Stimulated activated memory B cell treated with anti-CD40 and anti-IgM and Interleukin-4, amounts not matched to agents 10 μg/mL and 1 μg/mL and 100 μg/mL, for 72 hours (primary cell): ENCODE measurements around the gene MAGEA9B.
A peak's percentile ranks its signal among the peaks of the same experiment; 100 is the strongest.
"Not testable (repeated sequence)": the region's sequence is repeated elsewhere in the genome, so short reads cannot be mapped to it uniquely, and the experiment has no call there.

Experiments used
- ATAC-seq: fragments of 150-1000 bp; cut with Tn5 transposase; 2 replicates; pipeline ENCODE4 v1.10.0; 2021
- H3K27ac Mint-ChIP-seq: one replicate; pipeline ENCODE4 v1.8.0; 2022; ENCODE audit warnings: mild to moderate bottlenecking, mixed read lengths
- H3K27me3 Mint-ChIP-seq: one replicate; pipeline ENCODE4 v1.8.0; 2022; ENCODE audit warnings: mixed read lengths
- H3K36me3 Mint-ChIP-seq: one replicate; pipeline ENCODE4 v1.8.0; 2022; ENCODE audit warnings: mixed read lengths
- H3K4me1 Mint-ChIP-seq: one replicate; pipeline ENCODE4 v1.8.0; 2022; ENCODE audit warnings: mixed read lengths
- H3K4me3 Mint-ChIP-seq: one replicate; pipeline ENCODE4 v1.8.0; 2022; ENCODE audit warnings: mild to moderate bottlenecking, moderate library complexity, mixed read lengths
- H3K9me3 Mint-ChIP-seq: one replicate; pipeline ENCODE4 v1.8.0; 2022; ENCODE audit warnings: mixed read lengths

The MAGEA9B gene

GRCh38 chrX:149549701-149550100 lies 37.6 kb downstream of the MAGEA9B start, which contains the start of gene HSFX3:
Gene HSFX3 (minus strand): TSS chrX:149549924. CDS start chrX:149549852, 72 bp downstream.
- H3K9me3 Mint-ChIP-seq, H3K27me3 Mint-ChIP-seq, H3K36me3 Mint-ChIP-seq, H3K4me3 Mint-ChIP-seq, H3K27ac Mint-ChIP-seq, H3K4me1 Mint-ChIP-seq, ATAC-seq: not testable (repeated sequence)

- not testable (repeated sequence) for H3K9me3 Mint-ChIP-seq, H3K4me1 Mint-ChIP-seq, H3K4me3 Mint-ChIP-seq, H3K27me3 Mint-ChIP-seq, ATAC-seq, H3K27ac Mint-ChIP-seq
- H3K36me3 Mint-ChIP-seq = peaks cover 14% of the 10 kb centered on the region
These were observed 39.5 kb downstream of the MAGEA9B start for GRCh38 chrX:149547782-149548181.

DNA sequence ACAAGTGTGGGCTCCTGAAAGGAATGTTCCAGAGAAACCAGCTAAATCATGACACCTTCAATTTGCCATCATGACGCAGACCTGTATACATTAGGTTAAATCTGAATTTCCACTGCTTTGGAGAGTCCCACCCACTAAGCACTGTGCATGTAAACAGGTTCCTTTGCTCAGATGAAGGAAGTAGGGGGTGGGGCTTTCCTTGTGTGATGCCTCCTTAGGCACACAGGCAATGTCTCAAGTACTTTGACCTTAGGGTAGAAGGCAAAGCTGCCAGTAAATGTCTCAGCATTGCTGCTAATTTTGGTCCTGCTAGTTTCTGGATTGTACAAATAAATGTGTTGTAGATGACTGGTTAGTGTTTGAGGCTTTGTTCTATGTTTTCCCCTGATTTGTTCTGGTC lies 40.3 kb downstream of the MAGEA9B start:
- H3K36me3 Mint-ChIP-seq = peaks cover 14% of the 10 kb centered on the region
- not testable (repeated sequence) for H3K4me3 Mint-ChIP-seq, H3K9me3 Mint-ChIP-seq, ATAC-seq, H3K27ac Mint-ChIP-seq, H3K4me1 Mint-ChIP-seq, H3K27me3 Mint-ChIP-seq

DNA sequence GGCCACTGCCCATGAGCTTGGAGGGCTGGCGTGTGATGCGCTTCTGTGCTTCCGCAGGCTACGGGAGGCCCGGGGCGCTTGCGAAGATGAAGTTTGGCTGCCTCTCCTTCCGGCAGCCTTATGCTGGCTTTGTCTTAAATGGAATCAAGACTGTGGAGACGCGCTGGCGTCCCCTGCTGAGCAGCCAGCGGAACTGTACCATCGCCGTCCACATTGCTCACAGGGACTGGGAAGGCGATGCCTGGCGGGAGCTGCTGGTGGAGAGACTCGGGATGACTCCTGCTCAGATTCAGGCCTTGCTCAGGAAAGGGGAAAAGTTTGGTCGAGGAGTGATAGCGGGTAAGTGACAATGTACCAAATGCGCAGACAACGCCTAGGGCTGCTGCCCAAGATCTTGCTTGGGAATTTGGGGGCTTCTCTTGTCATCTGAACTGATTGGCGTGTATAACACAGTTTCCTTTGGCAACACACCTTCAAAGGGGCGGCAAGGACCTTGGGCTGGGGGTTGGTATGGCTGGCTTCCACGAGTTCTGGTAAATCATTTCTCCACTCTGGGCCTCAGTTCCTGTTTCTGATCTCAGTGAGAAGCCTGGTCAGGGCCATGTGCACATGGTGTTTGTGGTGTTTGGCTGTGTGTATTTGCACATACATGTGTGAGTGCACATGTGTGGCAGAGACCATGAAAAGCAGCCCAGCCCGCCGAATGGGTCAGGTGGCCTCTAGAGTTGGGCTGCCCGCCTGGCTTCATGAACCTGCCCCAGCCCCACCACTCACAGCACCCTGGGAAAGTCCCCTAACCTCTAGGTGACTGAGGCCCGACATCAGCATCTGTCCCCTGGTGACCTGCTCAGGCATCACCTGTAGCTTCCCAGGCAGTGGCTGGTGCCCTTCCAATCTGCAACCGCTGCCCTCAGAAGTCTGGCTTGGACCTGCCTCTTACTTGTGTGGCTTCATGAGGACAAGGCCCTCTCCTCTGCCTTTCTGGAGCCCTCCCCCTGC lies 41.4 kb downstream of the MAGEA9B start:
- ATAC-seq = peak; percentile 62
- not testable (repeated sequence) for H3K27ac Mint-ChIP-seq, H3K27me3 Mint-ChIP-seq, H3K4me1 Mint-ChIP-seq, H3K4me3 Mint-ChIP-seq, H3K9me3 Mint-ChIP-seq
- H3K36me3 Mint-ChIP-seq = peaks cover 14% of the 10 kb centered on the region

- Mint-ChIP-seq H3K4me1 (peaks cover 20% of the 10 kb centered on the region), H3K27me3 (no peaks in the 10 kb centered on the region), H3K27ac (peak overlapping the region; percentile 96), H3K9me3 (no peaks in the 10 kb centered on the region), H3K36me3 (peaks cover 14% of the 10 kb centered on the region), H3K4me3 (peak overlapping the region; percentile 93)
- no peak for ATAC-seq
These were observed 45.7 kb downstream of the MAGEA9B start for GRCh38 chrX:149541521-149542047.

DNA sequence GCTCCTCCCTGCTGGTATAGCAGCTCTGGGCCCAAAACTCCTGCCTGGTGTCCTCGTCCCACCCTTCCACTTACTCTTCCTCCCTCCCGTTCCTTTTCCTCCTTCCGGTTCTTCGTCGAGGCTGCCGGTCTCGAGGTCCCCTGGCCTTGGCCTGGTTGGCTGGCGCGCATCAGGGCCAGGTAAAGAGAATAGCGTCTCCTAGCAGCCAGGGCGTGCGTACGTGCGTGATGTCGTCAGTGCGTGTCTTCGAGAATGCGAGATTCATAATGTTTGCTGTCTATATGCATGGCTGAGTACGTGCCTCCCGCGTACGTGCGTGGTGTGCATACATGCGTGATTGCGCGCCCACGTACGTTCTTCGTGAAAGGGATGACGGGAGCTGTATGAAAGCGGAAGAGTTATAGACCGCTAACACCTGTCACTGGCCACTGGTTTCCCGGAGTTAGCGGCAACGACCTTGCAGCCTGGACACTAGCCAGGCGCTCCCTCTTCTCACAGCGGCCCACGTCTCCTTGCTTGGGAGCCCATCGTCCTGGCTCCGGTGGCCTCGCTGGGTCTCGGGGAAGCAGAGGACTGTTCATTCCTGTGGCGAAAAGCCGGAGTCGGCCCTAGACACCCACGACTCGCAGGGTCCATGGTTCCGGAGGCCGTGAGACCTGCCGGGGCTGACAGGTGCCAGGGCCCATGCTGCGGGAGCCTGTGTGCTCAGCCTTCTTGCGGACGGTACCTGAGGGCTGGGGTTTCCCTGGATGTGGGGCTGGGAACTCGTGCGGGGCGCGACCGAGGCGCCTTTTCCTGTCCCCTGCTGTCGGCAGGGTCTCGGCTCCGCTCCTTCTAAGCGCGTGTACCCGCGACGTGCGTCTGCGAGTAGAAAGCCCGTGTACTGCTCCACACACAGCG lies 46.4 kb downstream of the MAGEA9B start, which contains the start of gene EOLA1:
Gene EOLA1 (plus strand): TSS at position 392 of the 900 bp plus-strand sequence. CDS start 4,619 bp downstream, outside the sequence.
- peak within 1 kb of the TSS; percentile 93 for H3K4me3 Mint-ChIP-seq
- peaks cover 20% of the 10 kb centered on the region for H3K4me1 Mint-ChIP-seq
- H3K27me3 Mint-ChIP-seq = no peaks in the 10 kb centered on the region
- ATAC-seq = peak; percentile 90
- H3K36me3 Mint-ChIP-seq = peaks cover 16% of the 10 kb centered on the region
- peak within 1 kb of the TSS; percentile 96 for H3K27ac Mint-ChIP-seq
- no peaks in the 10 kb centered on the region for H3K9me3 Mint-ChIP-seq

GRCh38 chrX:149540131-149540620 lies 47.1 kb downstream of the MAGEA9B start:
- Mint-ChIP-seq H3K27me3 (no peaks in the 10 kb centered on the region), H3K4me3 (peak overlapping the region; percentile 93), H3K4me1 (peaks cover 20% of the 10 kb centered on the region), H3K9me3 (no peaks in the 10 kb centered on the region), H3K27ac (peak overlapping the region; percentile 96), H3K36me3 (peaks cover 19% of the 10 kb centered on the region)
- peak; percentile 78 for ATAC-seq

DNA sequence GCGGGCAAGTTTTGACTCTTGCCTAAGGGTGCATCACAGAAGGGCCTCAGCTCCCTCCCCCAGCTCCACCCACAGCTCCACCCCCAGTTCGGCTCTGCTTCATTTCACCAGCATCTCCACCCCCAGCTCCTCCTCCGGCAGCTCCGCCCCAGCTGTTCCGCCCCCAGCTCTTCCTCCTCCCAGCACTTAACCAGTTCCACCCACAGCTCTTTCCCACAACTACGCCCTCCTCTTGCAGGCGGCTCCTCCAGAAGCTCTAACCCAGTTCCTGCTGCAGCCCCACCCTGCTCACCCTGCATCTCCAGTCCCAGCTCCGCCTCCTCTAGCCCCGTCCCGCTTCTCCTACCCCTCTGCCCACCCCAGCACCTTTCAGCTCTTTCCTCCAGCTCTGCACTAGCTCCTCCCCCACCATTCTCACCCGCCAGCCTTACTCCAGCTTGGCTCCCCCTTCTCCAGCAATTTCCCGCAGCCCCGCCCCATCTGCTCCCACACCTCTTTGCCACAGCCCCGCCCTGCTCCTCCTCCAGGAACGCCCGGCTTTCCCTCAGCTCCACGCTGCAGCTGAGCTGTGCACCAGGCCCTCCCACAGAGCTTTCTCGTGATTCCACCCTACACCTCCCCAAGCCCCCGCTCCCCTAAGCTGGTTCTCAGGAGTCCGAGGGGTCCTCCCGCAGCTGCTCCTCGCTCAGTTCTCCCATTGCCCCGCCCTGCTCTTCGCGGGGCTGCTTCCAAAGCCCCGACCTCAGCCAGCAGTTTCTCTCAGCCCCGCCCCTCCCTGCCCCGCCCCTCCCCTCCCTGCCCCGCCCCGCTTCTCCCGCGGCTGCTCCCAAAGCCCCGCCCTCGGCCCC lies 47.8 kb downstream of the MAGEA9B start:
- ATAC-seq = peak; percentile 76
- H3K9me3 Mint-ChIP-seq = no peaks in the 10 kb centered on the region
- peak overlapping the region; percentile 90 for H3K4me3 Mint-ChIP-seq

GRCh38 chrX:149537474-149537873 lies 49.8 kb downstream of the MAGEA9B start:
- ATAC-seq = peak; percentile 5
- Mint-ChIP-seq H3K36me3 (peaks cover 23% of the 10 kb centered on the region), H3K4me1 (peaks cover 19% of the 10 kb centered on the region)
- not testable (repeated sequence) for H3K9me3 Mint-ChIP-seq, H3K27me3 Mint-ChIP-seq, H3K4me3 Mint-ChIP-seq, H3K27ac Mint-ChIP-seq

More for the DNA sequence above, 47.8 kb downstream of the MAGEA9B start:
- no peaks in the 10 kb centered on the region for H3K27me3 Mint-ChIP-seq
- peaks cover 20% of the 10 kb centered on the region for H3K36me3 Mint-ChIP-seq
- peak overlapping the region; percentile 96 for H3K27ac Mint-ChIP-seq
- H3K4me1 Mint-ChIP-seq = peaks cover 20% of the 10 kb centered on the region

DNA sequence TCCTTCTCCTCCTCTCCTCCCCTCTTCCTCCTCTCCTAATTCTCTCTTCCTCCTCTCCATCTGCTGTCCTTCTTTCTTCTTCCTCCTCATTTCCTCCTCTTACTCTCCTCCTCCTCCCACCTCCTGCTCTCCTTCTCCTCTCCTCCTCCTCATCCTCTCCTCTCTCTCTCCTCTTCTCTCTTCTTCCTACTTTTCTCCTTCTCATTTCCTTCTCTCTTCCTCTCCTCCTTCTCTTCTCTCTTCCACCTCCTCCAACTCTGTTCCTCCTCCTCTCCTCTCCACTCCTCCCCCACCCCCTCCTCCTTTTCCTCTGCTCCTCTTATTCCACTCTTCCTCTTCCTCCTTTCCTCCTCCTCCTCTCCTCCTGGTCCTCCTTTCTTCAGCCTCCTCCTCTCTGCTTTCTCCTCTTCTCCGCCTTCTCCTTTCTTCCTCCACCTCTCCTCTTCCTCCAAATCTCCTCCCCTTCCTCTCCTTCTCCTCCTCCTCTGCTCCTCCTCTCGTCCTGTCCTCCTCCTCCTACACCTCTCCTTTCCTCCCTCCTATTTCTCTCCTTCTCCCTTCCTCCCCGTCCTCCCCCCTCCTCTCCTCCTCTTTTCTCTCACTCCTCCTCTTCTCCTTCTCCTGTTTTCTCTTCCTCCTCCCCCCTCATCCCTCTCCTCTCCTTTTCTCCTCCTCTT lies 52.2 kb downstream of the MAGEA9B start:
- ATAC-seq, H3K4me3 Mint-ChIP-seq, H3K9me3 Mint-ChIP-seq, H3K27me3 Mint-ChIP-seq: not testable (repeated sequence)
- H3K36me3 Mint-ChIP-seq = peaks cover 25% of the 10 kb centered on the region
- H3K27ac Mint-ChIP-seq = peak overlapping the region; percentile 72
- peaks cover 35% of the 10 kb centered on the region for H3K4me1 Mint-ChIP-seq

DNA sequence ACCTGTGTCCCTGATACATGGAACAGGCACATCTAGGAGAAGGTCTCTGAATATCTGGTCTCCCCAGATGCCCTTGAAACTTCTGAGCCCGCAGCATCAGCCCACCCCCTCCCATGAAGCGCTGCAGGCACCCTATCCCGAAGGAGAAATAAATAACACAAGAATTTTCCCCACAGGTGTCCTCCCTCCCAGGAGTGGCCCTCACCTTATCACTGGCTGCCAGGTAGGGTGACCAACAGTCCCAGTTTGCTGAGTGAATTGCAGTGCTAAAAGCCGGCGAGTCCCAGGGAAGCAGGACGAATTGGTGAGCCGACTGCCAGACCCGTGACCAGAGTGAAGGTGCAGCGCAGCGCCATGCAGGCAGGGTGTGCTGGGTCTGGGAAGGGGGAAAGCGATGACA lies 53.3 kb downstream of the MAGEA9B start:
- not testable (repeated sequence) for H3K9me3 Mint-ChIP-seq, H3K4me3 Mint-ChIP-seq, ATAC-seq, H3K27ac Mint-ChIP-seq, H3K27me3 Mint-ChIP-seq
- peaks cover 25% of the 10 kb centered on the region for H3K36me3 Mint-ChIP-seq
- H3K4me1 Mint-ChIP-seq = peaks cover 28% of the 10 kb centered on the region

DNA sequence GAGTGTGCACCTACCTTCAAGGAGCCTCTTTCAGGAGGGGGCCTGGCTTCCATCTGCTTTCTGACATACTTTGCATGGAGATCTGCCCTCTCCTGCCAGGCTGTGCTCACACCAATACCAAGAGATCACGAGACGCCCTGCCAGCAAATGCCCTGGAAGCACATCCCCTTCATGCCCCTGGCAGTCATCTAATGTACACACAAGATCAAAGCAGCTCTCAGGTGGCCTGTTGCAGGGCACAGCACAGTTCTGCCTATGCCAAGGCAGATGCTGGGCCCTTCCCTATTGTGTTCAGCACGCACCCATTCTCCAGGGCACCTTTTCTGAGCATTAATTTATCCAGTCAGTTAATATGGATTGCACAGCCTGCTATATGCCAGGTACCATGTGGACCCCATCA lies 54.4 kb downstream of the MAGEA9B start:
- not testable (repeated sequence) for H3K27me3 Mint-ChIP-seq, H3K4me3 Mint-ChIP-seq, H3K9me3 Mint-ChIP-seq, ATAC-seq
- peaks cover 28% of the 10 kb centered on the region for H3K4me1 Mint-ChIP-seq
- H3K36me3 Mint-ChIP-seq = peaks cover 25% of the 10 kb centered on the region
- peak overlapping the region; percentile 85 for H3K27ac Mint-ChIP-seq
